ENCODE results near the gene CC2D2A.

The CC2D2A gene

DNA sequence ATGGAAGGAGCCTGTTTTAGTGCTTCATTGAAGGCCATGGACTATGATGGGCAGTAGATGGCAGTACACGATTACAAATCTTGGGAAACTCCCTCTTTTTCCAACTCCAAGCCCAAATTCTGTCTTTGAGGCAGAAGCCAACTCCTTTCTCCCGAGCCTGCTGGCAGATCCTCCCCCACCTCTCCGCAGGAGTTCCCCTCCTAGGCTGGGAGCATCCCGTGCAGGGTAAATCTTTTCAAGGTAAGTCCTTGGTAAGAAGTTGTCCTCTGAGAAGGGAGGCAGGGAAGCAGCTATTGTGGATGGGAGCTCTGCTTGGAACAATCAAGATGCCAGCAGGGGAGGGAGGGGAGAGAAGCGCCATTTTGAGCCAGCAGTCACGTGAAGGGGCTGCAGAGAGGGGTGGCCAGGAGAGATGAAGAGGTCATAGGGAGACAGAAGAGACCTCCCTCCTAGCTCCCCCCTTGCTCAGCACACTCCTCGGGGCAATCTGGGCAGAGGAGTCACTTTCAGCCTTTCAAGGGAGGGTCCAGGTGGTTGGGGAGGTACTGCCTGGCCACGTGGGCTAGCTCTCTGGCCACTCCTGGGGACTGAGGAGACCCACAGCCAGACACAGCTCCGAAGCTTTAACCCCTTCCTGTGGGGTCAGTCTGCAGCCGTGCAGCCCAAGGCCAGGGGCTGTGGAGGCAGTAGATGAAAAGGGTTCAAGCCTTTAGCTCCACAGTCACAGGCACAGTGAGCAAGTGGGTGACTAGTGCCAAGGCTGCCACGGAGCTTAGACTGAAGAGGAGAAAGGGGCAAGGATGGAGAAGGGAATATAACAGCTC, 9.6 kb downstream of the CC2D2A start:
- H3K9ac ChIP-seq (ENCODE audit: low read length) = no peak overlapping the region
- H3K4me3 ChIP-seq (ENCODE audit: low read length) = peak overlapping the region; percentile 50
- no peaks in the 10 kb centered on the region for H3K36me3 ChIP-seq (ENCODE audit: control insufficient read depth, insufficient read depth, low read length)
- no peaks in the 10 kb centered on the region for H3K27me3 ChIP-seq (ENCODE audit: control insufficient read depth, insufficient read depth, low read length)
- peak overlapping the region; percentile 78 for H3K27ac ChIP-seq (ENCODE audit: low read depth, low read length)
- H3K4me1 ChIP-seq (ENCODE audit: control insufficient read depth, insufficient read depth, low read length) = peaks cover 15% of the 10 kb centered on the region

- H3K4me1 ChIP-seq (ENCODE audit: control insufficient read depth, insufficient read depth, low read length) = peaks cover 15% of the 10 kb centered on the region
- peak overlapping the region; percentile 78 for H3K27ac ChIP-seq (ENCODE audit: low read depth, low read length)
- no peaks in the 10 kb centered on the region for H3K36me3 ChIP-seq (ENCODE audit: control insufficient read depth, insufficient read depth, low read length)
- no peak overlapping the region for H3K9ac ChIP-seq (ENCODE audit: low read length)
- H3K27me3 ChIP-seq (ENCODE audit: control insufficient read depth, insufficient read depth, low read length) = no peaks in the 10 kb centered on the region
- peak overlapping the region; percentile 50 for H3K4me3 ChIP-seq (ENCODE audit: low read length)
These were observed 10.2 kb downstream of the CC2D2A start for GRCh38 chr4:15479913-15480185.

DNA sequence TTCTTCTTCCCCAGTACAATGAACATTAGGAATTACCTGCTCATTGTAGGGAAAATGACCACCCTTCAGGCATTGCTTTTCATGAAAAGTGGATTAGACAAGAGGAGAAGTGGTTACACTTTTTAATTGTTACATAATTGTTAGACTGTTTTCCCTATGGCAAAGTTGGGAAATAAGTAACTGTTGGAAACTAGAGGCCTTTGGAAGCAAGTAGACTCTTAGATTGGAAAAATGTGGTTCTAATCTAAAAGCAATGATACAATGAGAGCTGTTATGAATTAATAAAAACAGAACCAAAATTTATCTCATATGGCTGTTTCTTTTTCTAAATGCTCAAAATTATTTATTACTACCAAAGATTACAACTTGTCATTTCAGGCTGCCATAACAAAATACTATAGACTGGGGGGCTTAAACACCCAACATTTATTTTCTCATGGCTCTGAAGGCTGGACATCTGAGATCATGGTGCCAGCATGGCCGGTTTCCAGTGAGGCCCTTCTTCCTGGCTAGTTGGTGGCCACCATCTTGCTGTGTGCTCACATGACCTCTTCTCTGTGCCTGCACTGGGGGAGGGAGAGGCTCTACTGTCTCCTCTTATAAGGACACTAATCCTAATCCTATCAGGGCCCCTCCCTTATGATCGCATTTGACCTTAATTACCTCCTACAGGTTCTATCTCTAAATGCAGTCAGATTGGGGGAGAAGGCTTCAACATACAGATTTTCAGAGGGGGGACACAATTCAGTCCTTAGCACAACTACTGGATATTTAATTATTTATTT, 12.5 kb downstream of the CC2D2A start:
- no peak overlapping the region for H3K9ac ChIP-seq (ENCODE audit: low read length)
- no peak overlapping the region for H3K4me3 ChIP-seq (ENCODE audit: low read length)
- H3K36me3 ChIP-seq (ENCODE audit: control insufficient read depth, insufficient read depth, low read length) = no peaks in the 10 kb centered on the region
- no peak overlapping the region for H3K27ac ChIP-seq (ENCODE audit: low read depth, low read length)
- H3K27me3 ChIP-seq (ENCODE audit: control insufficient read depth, insufficient read depth, low read length) = no peaks in the 10 kb centered on the region
- H3K4me1 ChIP-seq (ENCODE audit: control insufficient read depth, insufficient read depth, low read length) = peaks cover 15% of the 10 kb centered on the region

DNA sequence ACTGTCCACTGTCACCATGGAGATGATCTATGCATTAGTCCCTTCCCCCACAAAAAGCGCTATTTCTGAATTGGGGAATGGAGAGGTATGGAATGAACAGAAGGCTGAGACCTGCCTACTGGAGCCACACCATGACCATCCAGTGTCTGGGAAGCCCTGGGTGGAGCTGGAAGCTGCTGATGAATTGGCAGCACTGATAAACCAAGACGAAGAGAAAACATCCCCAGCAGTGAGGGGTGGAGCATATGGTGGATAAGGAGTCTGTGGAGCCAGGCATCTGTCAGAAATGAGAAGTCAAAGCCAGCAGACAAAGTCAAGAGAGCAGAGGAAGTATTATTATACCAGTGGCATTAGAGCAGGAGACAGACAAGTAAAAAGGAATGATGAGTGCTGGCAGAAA, 13.2 kb downstream of the CC2D2A start:
- Histone ChIP-seq H3K4me1 (ENCODE audit: control insufficient read depth, insufficient read depth, low read length) (peaks cover 15% of the 10 kb centered on the region), H3K36me3 (ENCODE audit: control insufficient read depth, insufficient read depth, low read length) (no peaks in the 10 kb centered on the region), H3K27me3 (ENCODE audit: control insufficient read depth, insufficient read depth, low read length) (no peaks in the 10 kb centered on the region), H3K9ac (ENCODE audit: low read length) (no peak overlapping the region), H3K27ac (ENCODE audit: low read depth, low read length) (no peak overlapping the region), H3K4me3 (ENCODE audit: low read length) (no peak overlapping the region)

GRCh38 chr4:15488136-15488535, 18.5 kb downstream of the CC2D2A start:
- no peaks in the 10 kb centered on the region for H3K4me1 ChIP-seq (ENCODE audit: control insufficient read depth, insufficient read depth, low read length)
- H3K36me3 ChIP-seq (ENCODE audit: control insufficient read depth, insufficient read depth, low read length) = no peaks in the 10 kb centered on the region
- no peak overlapping the region for H3K9ac ChIP-seq (ENCODE audit: low read length)
- no peaks in the 10 kb centered on the region for H3K27me3 ChIP-seq (ENCODE audit: control insufficient read depth, insufficient read depth, low read length)
- no peak overlapping the region for H3K27ac ChIP-seq (ENCODE audit: low read depth, low read length)
- H3K4me3 ChIP-seq (ENCODE audit: low read length) = no peak overlapping the region

DNA sequence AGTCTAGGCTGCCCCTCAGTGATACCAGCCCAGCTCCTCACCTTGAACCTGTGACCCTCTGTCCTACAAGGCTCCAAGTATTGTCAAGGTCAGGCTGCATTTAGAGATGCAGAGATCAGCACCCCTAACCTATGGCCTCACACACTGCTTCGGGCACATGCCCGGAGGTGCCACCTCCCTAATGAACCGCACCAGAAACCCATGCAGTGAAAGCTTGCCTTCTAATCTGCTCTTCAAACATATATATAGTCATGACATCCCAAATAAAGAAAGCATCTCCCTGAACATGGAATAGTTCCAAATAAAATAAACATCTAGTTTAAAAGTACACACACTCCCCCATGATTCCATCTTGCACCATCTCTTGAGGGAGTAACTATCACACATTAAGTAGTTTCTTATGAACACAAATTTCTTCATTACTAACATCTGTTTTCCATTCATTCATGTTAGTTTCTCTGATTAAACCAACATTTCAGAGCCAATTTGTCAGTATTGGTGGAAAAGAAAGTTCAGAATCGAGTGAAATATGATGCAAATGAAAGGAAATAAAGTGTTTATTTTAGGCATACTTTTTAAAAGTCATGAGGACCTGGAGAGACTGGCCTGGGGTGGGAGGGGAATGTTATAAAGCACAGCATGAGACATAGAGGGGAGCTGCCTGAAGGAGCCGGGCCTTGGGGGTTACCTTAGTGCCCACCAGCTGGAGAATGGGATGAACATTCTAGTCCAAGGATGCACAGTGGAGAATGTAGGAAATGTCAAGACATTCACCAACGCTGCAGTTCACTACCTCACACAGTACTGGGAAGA, 19.2 kb downstream of the CC2D2A start:
- Histone ChIP-seq H3K4me1 (ENCODE audit: control insufficient read depth, insufficient read depth, low read length) (no peaks in the 10 kb centered on the region), H3K4me3 (ENCODE audit: low read length) (no peak overlapping the region), H3K9ac (ENCODE audit: low read length) (no peak overlapping the region), H3K27me3 (ENCODE audit: control insufficient read depth, insufficient read depth, low read length) (no peaks in the 10 kb centered on the region), H3K36me3 (ENCODE audit: control insufficient read depth, insufficient read depth, low read length) (no peaks in the 10 kb centered on the region), H3K27ac (ENCODE audit: low read depth, low read length) (no peak overlapping the region)

- Histone ChIP-seq H3K27ac (ENCODE audit: low read depth, low read length) (no peak overlapping the region), H3K36me3 (ENCODE audit: control insufficient read depth, insufficient read depth, low read length) (no peaks in the 10 kb centered on the region), H3K4me3 (ENCODE audit: low read length) (no peak overlapping the region), H3K9ac (ENCODE audit: low read length) (no peak overlapping the region), H3K4me1 (ENCODE audit: control insufficient read depth, insufficient read depth, low read length) (no peaks in the 10 kb centered on the region), H3K27me3 (ENCODE audit: control insufficient read depth, insufficient read depth, low read length) (no peaks in the 10 kb centered on the region)
These were observed 19.9 kb downstream of the CC2D2A start for GRCh38 chr4:15489551-15489950.

DNA sequence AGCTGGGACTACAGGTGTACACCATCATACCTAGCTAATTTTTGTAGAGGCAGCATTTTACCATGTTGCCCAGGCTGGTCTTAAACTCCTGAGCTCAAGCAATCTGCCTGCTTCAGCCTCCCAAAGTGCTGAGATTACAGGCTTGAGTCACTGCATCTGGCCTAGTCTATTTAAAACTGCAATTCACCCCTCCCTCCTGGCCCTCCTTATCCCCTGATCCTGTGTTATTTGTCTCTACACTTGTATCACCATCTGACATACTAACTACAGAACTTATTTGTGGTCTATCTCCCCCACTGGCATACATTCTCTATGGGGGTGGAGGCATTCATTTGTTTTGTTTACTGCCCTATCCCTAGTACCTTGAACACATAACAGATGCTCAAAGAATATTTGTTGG, 23.7 kb downstream of the CC2D2A start:
- H3K4me1 ChIP-seq (ENCODE audit: control insufficient read depth, insufficient read depth, low read length) = no peaks in the 10 kb centered on the region
- H3K27ac ChIP-seq (ENCODE audit: low read depth, low read length) = no peak overlapping the region
- no peak overlapping the region for H3K9ac ChIP-seq (ENCODE audit: low read length)
- H3K36me3 ChIP-seq (ENCODE audit: control insufficient read depth, insufficient read depth, low read length) = peaks cover 2% of the 10 kb centered on the region
- no peaks in the 10 kb centered on the region for H3K27me3 ChIP-seq (ENCODE audit: control insufficient read depth, insufficient read depth, low read length)
- no peak overlapping the region for H3K4me3 ChIP-seq (ENCODE audit: low read length)

DNA sequence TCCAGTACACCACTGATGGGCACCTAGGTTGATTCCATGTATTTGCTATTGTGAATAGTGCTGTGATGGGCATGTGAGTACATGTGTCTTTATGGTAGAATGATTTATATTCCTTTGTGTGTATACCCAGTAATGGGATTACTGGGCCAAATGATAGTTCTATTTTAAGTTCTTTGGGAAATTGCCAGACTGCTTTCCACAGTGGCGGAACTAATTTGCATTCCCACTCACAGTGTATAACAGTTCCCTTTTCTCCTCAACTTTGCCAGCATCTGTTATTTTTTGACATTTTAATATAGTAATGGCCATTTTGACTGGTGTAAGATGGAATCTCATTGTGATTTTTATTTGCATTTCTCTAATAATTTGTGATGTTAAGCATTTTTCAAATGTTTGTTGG, 25.9 kb downstream of the CC2D2A start:
- Histone ChIP-seq H3K27ac (ENCODE audit: low read depth, low read length) (no peak overlapping the region), H3K27me3 (ENCODE audit: control insufficient read depth, insufficient read depth, low read length) (no peaks in the 10 kb centered on the region), H3K4me3 (ENCODE audit: low read length) (no peak overlapping the region), H3K9ac (ENCODE audit: low read length) (no peak overlapping the region), H3K4me1 (ENCODE audit: control insufficient read depth, insufficient read depth, low read length) (no peaks in the 10 kb centered on the region), H3K36me3 (ENCODE audit: control insufficient read depth, insufficient read depth, low read length) (peaks cover 2% of the 10 kb centered on the region)

GRCh38 chr4:15498356-15498755, 28.7 kb downstream of the CC2D2A start:
- H3K4me3 ChIP-seq (ENCODE audit: low read length) = no peak overlapping the region
- H3K36me3 ChIP-seq (ENCODE audit: control insufficient read depth, insufficient read depth, low read length) = peaks cover 2% of the 10 kb centered on the region
- H3K4me1 ChIP-seq (ENCODE audit: control insufficient read depth, insufficient read depth, low read length) = no peaks in the 10 kb centered on the region
- no peak overlapping the region for H3K9ac ChIP-seq (ENCODE audit: low read length)
- H3K27ac ChIP-seq (ENCODE audit: low read depth, low read length) = no peak overlapping the region
- no peaks in the 10 kb centered on the region for H3K27me3 ChIP-seq (ENCODE audit: control insufficient read depth, insufficient read depth, low read length)

DNA sequence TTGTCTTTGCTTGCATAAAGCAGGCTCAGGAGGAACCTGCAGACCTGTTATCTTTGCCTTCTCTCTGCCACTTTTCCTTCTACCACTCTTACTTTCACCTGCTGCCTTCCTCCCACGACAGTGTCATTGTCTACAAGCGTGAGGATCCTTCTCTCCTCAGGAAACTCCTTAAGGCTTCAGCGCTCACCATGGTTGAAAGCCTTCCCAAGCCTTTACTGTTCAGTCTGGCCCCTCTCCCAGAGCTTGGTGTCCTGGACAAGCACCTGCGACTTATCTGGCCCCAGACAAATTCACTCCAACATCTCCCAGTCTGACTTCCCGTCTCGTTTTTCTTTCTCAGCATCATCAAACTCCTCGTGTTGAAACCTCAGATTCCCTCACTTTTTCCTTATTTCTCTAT, 31.0 kb downstream of the CC2D2A start:
- H3K4me1 ChIP-seq (ENCODE audit: control insufficient read depth, insufficient read depth, low read length) = no peaks in the 10 kb centered on the region
- no peak overlapping the region for H3K4me3 ChIP-seq (ENCODE audit: low read length)
- no peak overlapping the region for H3K9ac ChIP-seq (ENCODE audit: low read length)
- peaks cover 2% of the 10 kb centered on the region for H3K36me3 ChIP-seq (ENCODE audit: control insufficient read depth, insufficient read depth, low read length)
- H3K27me3 ChIP-seq (ENCODE audit: control insufficient read depth, insufficient read depth, low read length) = no peaks in the 10 kb centered on the region
- no peak overlapping the region for H3K27ac ChIP-seq (ENCODE audit: low read depth, low read length)

- H3K4me1 ChIP-seq (ENCODE audit: control insufficient read depth, insufficient read depth, low read length) = no peaks in the 10 kb centered on the region
- H3K36me3 ChIP-seq (ENCODE audit: control insufficient read depth, insufficient read depth, low read length) = peaks cover 1% of the 10 kb centered on the region
- H3K4me3 ChIP-seq (ENCODE audit: low read length) = no peak overlapping the region
- no peak overlapping the region for H3K9ac ChIP-seq (ENCODE audit: low read length)
- no peak overlapping the region for H3K27ac ChIP-seq (ENCODE audit: low read depth, low read length)
- no peaks in the 10 kb centered on the region for H3K27me3 ChIP-seq (ENCODE audit: control insufficient read depth, insufficient read depth, low read length)
These were observed 32.3 kb downstream of the CC2D2A start for GRCh38 chr4:15501941-15502340.

Measured in rectal smooth muscle tissue (tissue), 1 donor.